Left cardiac atrium (tissue), 4 donors: ENCODE measurements around the gene STAC2. TPM values are rescaled to one million over a fixed set of nuclear protein-coding genes. Genes with fewer than 3 reads are reported as not detected.
A peak's percentile ranks its signal among the peaks of the same experiment; 100 is the strongest.

Source experiments
- ATAC-seq, 2 donors: fragments of 200-7000 bp; cut with Tn5 transposase; one replicate each; pipeline ENCODE4 v1.9.1; 2020; ENCODE audit warnings: mild to moderate bottlenecking in 2 of 2, moderate library complexity in 2 of 2
- DNase-seq: peaks from one replicate; pipeline ENCODE4 v3.0.0-alpha.2; 2020
- intact Hi-C, 2 donors: fragments of 100-400 bp; cut with DNase I; formaldehyde crosslinking; loops; one replicate each; pipeline versions ENCODE4 v1.14.1 to v1.15.1; 2022 to 2023
- total RNA-seq, 2 donors: library from RNA; stranded (reverse); fragmentation: NEBNext Ultra II Directional; extraction: Animal tissue kit (Norgen Biotek cat#: 25700); gene quantifications; one replicate each; pipeline ENCODE4 v1.2.1, GENCODE V29; 2021
- donor health status: DM: no; HTN: yes; CAD: no.
- donor health status: DM: no; HTN: yes; CAD: no; lungs with severe emphysema.
- donor health status: DM: yes; HTN: yes; CAD: no.
- donor health status: Dilated cardiomyopathy.

The STAC2 gene
- total RNA-seq, 2 donors from 2014 or later, result 1.4 to 5.9 TPM

DNA sequence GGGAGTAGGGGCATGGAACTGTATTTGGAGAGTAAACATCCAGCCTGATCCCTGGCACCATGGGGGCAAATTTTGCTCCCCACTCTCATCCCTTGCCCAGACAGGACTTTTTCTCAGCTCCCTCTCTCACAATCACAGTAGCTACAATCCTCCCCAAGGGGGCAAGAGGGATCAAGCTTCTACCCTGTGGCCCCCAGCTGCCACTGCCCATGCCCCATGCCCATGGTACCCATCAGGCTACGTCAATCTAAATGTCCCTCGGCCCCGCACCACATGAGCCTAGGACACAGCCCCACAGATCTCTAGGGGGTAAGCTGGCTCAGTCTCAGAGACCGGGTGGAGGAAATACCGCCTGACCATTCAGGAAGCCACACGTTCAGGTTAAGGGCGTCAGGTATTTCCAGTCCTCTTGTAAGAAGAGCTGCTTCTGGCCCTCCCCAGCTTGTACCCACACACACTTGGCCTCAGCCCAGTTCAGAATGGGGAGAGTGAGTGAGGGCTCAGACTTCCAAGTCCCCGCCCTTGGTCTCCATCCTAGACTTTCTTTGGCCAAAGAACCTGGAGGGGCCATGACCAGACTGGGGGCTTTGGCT is 30.1 kb downstream of the STAC2 start:
- no peak for DNase-seq

GRCh38 chr17:39194985-39195524 is 30.7 kb downstream of the STAC2 start:
- DNase-seq, result no peak
- intact Hi-C loops, result no loop called here
- no peak for ATAC-seq

More for the DNA sequence above, 30.1 kb downstream of the STAC2 start:
- intact Hi-C loops, result no loop called here
- no peak for ATAC-seq

- intact Hi-C loops, result no loop called here
- DNase-seq (peak; percentile 79), ATAC-seq (peak; percentile 39 to 54)
Observed at GRCh38 chr17:39194089-39194984, 31.4 kb downstream of the STAC2 start.

DNA sequence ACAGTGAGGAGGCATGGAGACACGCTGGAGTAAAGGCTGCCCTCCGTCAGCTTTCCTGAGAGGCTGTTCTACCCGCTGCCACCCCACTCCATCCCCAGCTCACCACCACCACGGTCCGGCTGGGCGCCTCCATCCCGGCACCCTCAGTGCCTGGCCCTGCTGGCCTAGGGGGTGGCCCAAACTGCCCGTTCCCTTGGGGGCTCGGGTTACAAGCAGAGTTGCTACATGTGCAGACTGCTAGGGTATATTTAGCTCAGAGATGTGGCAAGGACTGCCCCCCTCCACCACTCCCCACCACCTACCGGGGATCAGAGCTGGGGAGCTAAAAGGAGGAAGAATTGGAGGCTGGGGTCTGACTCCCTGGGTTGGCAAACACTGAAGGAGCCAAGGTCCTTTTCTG is 32.4 kb downstream of the STAC2 start:
- ATAC-seq, result no peak
- intact Hi-C loops, result no loop called here
- DNase-seq, result no peak

DNA sequence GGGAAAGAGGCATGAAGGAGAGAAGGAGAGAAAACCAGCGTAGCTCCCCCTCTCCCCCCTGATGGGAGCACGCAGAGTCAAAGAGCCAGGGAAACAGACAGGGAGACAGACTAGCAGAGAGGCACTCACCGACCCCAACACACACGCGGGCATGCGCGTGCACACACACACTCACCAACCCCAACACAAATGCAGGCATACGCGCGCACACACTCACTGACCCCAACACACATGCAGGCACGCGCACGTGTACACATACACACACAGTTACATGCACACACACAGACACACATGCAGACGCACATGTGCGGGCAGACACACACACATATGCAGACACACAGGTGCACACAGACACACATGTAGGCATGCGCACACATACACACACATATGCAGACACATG is 32.8 kb downstream of the STAC2 start:
- ATAC-seq, result no peak
- intact Hi-C loops, result no loop called here
- DNase-seq, result no peak

DNA sequence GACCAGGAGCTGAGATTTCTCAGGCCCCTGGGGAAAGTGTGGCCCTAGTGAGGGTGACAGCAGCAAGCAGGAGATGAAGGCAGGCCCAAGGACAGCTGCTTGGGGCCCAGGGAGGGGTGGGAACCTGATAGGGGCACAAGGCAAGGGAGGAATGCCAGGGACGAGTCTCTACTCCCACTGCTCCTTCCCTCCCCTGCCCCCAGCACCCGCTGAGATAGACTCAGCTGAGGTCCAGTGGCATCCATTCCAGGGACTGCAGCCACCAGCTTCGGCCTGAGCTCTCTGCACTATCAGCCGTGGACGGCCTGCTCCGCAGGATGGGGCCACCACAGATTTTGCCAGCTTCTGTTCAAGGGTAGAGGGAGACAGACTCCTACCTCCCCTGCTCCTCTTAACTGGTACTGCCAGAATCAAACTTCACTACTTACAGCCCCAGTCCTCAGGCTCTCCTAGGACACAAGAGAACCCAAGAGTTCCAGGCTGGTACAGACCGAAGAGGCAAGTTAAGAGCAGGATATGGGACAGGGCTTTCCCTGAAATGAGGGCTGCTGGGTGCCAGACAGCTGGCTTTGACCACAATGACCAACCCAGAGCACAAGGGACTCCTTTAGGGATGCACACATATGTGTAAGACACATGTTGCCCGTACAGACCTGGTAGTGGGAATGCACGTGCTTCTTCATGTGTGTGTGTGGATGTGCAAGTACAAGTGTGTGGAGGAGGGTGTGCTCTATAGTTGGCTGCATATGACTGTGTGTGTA is 33.8 kb downstream of the STAC2 start:
- ATAC-seq (no peak), DNase-seq (no peak)
- intact Hi-C loops, result no loop called here

DNA sequence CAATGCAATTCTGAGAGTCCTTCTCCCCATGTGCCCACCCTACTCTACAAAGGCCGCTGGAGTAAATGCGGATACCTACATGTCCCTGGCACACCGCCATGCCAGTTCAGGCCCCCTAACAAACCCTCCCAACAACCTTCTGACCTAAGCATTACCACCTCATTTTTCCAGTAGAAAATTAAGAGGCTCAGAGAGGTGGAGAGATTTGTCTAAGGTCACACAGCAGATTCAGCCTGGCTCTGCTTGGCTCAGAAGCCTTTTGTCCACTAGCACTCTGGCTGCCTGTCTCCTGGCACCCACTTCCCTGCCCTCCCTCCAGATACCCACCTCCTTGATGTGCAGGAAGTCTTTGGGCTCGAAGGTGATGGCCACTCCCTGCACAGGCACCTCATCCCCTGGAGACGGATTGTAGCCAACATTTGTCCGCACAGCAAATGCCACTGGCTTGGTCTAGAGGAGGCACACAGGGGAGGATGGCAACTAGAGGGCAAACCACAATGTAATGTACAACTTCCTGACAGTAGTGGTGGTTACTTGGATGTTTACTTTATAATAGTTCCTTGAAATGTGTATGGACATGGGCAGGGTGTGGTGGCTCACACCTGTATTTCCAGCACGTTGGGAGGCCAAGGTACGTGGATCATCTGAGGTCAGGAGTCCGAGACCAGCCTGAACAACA is 38.5 kb downstream of the STAC2 start:
- no peak for DNase-seq
- no peak for ATAC-seq
- intact Hi-C loops, result no loop called here

GRCh38 chr17:39186481-39187002 is 39.2 kb downstream of the STAC2 start:
- no peak for ATAC-seq
- intact Hi-C loops, result no loop called here

GRCh38 chr17:39183720-39184119 is 42.0 kb downstream of the STAC2 start:
- ATAC-seq (no peak), DNase-seq (no peak)
- intact Hi-C loops, result no loop called here

More at GRCh38 chr17:39186481-39187002, 39.2 kb downstream of the STAC2 start:
- no peak for DNase-seq

- DNase-seq, result no peak
- intact Hi-C loops, result no loop called here
- no peak for ATAC-seq
Observed at GRCh38 chr17:39183045-39183444, 42.7 kb downstream of the STAC2 start.

GRCh38 chr17:39181303-39181702 is 44.4 kb downstream of the STAC2 start:
- no peak for DNase-seq
- no peak for ATAC-seq
- intact Hi-C loops, result no loop called here

DNA sequence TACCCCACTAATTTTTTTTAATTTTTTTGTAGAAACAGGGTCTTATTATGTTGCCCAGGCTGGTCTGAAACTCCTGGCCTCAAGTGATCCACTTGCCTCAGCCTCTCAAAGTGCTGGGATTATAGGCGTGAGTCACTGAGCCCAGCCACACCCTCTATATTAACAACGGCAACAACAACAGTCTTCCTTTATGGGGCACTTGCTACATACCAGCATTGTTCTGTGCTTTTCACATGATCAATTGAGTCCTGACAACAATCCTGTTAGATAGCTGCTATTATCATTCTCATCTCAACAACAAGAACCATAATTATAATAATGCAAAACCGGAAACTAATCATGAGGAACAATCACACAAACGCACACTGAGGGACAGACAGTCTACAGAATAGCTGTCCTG is 47.2 kb downstream of the STAC2 start:
- ATAC-seq (no peak), DNase-seq (no peak)
- intact Hi-C loops, result no loop called here

DNA sequence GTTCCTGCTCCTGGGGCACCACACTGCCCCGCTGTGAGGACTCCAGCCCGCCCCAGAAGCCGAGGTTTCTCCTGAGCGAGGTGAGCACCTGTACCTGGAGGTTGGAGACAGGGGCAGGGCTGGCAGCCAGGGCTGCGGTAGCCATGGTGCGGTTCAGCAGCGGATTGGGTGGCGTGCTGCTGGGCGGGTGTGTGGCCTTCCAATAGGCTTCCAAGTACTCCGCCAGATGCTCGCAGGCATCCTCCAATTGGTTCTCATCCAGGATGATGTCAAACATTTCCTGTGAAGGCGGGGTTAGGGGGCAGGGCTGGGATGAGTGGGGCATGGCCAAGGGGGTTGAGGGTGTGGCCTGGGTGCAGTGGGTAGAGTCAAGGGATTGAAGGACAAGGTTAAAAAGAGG is 48.5 kb downstream of the STAC2 start:
- peak in 1 of 2 donors; percentile 9 for ATAC-seq
- no peak for DNase-seq
- intact Hi-C loops, result no loop called here

DNA sequence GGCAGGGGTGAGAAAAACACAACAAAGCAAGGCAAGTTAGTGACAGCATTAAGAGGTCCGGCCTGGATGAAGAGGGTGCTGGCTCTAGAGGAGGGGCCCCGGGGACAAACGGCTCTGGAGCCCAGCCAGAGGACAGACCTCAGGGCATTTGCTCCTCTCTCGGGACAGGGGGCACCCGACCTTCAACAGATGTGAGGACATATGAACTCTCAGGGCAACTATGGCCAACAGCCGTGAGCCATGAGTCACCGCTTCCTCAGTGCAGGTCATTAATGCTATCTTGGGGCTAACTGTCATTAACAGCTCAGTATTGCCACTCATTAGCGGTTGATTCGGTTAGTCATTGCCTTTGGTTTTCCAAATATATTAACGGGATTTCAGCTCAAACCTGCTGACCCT is 50.1 kb downstream of the STAC2 start:
- intact Hi-C loops, result loop anchor here in 1 of 2 donors (2.0 kb wide), 1 partner anchor 193 kb away; no protein-coding TSS in a partner anchor
- no peak for ATAC-seq

DNA sequence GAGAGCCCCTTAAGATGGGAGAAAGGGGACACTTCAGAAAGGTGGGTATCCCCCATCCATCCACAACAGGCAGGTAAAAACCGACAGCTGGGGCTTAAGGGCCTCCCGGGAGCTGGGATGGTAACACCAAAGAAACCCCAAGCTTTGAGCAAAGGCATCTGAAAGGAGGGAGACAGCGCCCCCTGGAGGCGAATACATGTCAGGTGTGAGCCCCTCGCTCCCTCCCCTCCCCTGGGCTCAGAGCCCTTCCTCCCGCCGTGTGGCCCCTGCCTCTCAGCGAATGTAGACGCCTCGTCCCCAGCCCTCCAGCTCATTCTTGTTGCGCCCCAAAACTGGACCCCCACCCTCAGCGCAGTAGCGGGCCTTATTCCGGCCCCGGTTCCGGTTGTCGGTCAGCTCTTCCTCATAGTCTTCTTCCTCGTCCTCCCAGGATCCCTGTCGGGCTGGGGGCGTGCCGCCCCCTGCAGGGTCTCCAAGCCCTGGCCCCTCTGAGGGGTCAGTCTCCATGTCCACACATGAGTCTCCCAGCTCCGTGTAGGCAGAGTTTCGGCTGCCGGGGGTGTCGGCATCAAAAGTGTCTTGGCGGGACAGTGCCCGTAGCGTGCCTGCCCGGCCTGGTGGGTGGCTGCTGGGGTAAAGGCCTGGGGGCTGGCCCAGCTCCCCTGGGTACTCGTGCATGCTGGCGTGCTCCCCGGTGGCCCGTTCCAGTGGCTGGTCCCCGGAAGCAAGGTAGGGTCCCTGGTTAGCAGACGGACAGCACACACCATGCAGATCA is 50.6 kb downstream of the STAC2 start:
- ATAC-seq (peak; percentile 73 to 75), DNase-seq (peak; percentile 86)
- intact Hi-C loops, result loop anchor here in 1 of 2 donors (2.0 kb wide), 1 partner anchor 192 kb away; no protein-coding TSS in a partner anchor

More for the DNA sequence above, 50.1 kb downstream of the STAC2 start:
- DNase-seq, result no peak

DNA sequence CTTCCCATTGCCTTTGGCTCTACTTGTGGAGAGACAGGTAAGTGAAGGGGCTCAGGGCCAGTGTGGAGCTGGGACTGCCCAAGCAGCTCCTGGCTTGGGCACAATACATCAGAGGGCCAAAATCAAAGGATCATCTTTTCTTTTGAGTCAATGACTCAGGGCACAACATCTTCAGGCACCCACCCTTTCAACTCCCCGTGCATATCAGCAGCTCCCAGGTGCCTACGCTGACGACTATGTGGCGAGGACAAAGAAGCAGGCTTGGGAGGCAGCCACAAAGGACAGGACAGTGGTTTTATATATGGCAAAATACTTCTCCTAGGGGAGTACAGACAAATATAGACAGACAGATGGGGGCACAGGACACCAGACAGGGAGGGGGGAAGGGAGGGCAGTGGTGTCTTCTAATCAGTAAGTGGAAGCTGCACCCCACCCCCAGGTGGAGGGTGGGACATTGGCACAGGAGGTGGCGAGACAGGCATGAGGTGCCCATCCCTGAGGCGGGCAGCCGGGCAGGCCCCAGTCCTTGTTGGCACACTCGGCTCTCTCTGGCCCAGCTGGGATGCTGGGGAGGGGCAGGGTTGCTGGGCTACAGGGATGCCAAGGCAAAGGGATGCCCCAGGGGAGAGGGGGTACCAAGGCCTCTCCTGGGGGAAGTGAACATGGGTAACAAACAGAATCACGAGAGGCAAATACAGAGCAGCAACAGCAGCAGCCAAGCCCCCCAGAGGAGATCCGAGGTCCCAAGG is 52.0 kb downstream of the STAC2 start:
- DNase-seq (no peak), ATAC-seq (no peak)
- intact Hi-C loops, result loop anchor here in 1 of 2 donors (2.0 kb wide), 1 partner anchor 191 kb away; no protein-coding TSS in a partner anchor

DNA sequence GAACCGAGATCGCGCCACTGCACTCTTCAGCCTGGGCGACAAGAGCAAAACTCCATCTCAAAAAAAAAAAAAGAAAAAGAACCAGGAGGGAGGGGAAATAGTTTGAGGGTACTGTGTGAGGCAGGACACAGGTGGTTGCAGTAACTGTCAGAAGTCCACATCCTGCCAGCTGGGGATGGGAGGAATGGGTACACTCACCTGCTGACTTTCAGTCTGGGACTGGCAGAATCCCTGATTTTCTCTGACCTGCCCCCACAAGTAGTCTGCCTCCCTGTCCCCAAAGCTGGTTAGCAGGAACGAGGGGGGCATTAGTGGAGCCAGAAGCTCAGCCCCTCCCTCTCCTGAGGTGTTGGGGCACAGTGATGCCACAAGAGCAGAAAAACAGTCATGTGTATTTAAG is 52.7 kb downstream of the STAC2 start:
- DNase-seq, result no peak
- intact Hi-C loops, result no loop called here
- no peak for ATAC-seq
